HepG2 (cell line): ENCODE data around the gene FSCN2. TPM values are rescaled to one million over a fixed set of nuclear protein-coding genes. Genes with fewer than 3 reads are reported as not detected.

Experiments used
- AKAP8 ChIP-seq: sonication (generic); formaldehyde crosslinking; IDR thresholded peaks from 2 replicates; pipeline ENCODE4 v1.5.1; 2020; ENCODE audit warnings: mild to moderate bottlenecking, missing genetic modification reagents
- ATRX ChIP-seq: sonication (generic); formaldehyde crosslinking; IDR thresholded peaks from 2 replicates; pipeline ENCODE4 v1.4.0; 2020; ENCODE audit warnings: missing genetic modification reagents, borderline replicate concordance
- ERF ChIP-seq: IDR thresholded peaks from 2 replicates; pipeline ENCODE4 v1.6.1; 2018; ENCODE audit warnings: missing biosample characterization, missing genetic modification reagents
- FOSL1 ChIP-seq: sonication (generic); formaldehyde crosslinking; IDR thresholded peaks from 2 replicates; pipeline ENCODE4 v1.9.0; 2021; ENCODE audit warnings: missing genetic modification reagents, borderline replicate concordance
- KMT2B ChIP-seq: IDR thresholded peaks from 2 replicates; pipeline ENCODE4 v1.6.1; 2016; ENCODE audit warnings: missing genetic modification reagents, missing compliant biosample characterization
- NONO ChIP-seq, 2 experiments: fragments of 450-650 bp in 1 of 2; sonication (generic) in 1 of 2; formaldehyde crosslinking in 1 of 2; IDR thresholded peaks in 1 of 2; conservative IDR thresholded peaks in 1 of 2; 2 replicates each; pipeline versions ENCODE4 v1.6.1 to v1.8.0; 2017 to 2022; ENCODE audit warnings: mild to moderate bottlenecking in 1 of 2, missing genetic modification reagents in 1 of 2, moderate library complexity in 1 of 2
- POLR2A ChIP-seq, 2 experiments: IDR thresholded peaks; 2 replicates each; pipeline ENCODE4 v1.6.1; 2011; ENCODE audit warnings: low read depth in 2 of 2, low read length in 2 of 2, mild to moderate bottlenecking in 1 of 2, moderate library complexity in 1 of 2; ENCODE audit not compliant: insufficient read depth in 1 of 2
- POLR2AphosphoS5 ChIP-seq: IDR thresholded peaks from 2 replicates; pipeline ENCODE4 v1.6.1; 2012; ENCODE audit warnings: low read depth, low read length
- POLR2G ChIP-seq: fragments of 200-400 bp; formaldehyde crosslinking; IDR thresholded peaks from 2 replicates; pipeline ENCODE4 v1.6.1; 2018; ENCODE audit warnings: mild to moderate bottlenecking, low read depth, low read length, moderate library complexity
- SPEN ChIP-seq: sonication (generic); formaldehyde crosslinking; IDR thresholded peaks from 2 replicates; pipeline ENCODE4 v1.5.1; 2020; ENCODE audit warnings: low read depth, mild to moderate bottlenecking, missing genetic modification reagents
- ZBTB38 ChIP-seq: sonication (generic); formaldehyde crosslinking; IDR thresholded peaks from 2 replicates; pipeline ENCODE4 v1.5.1; 2020; ENCODE audit warnings: mild to moderate bottlenecking, missing genetic modification reagents
- ZNF251 ChIP-seq: sonication (generic); formaldehyde crosslinking; IDR thresholded peaks from 2 replicates; pipeline ENCODE4 v1.9.0; 2021; ENCODE audit warnings: mild to moderate bottlenecking, missing genetic modification reagents
- ZNF326 ChIP-seq: sonication (generic); formaldehyde crosslinking; IDR thresholded peaks from 2 replicates; pipeline ENCODE4 v1.4.0; 2020; ENCODE audit warnings: missing genetic modification reagents, borderline replicate concordance
- ZNF484 ChIP-seq: sonication (generic); formaldehyde crosslinking; IDR thresholded peaks from 2 replicates; pipeline ENCODE4 v1.5.1; 2020; ENCODE audit warnings: mild to moderate bottlenecking, low read depth, missing genetic modification reagents, borderline replicate concordance
- ZNF792 ChIP-seq: IDR thresholded peaks from 2 replicates; pipeline ENCODE4 v1.6.1; 2016
- polyA plus RNA-seq, 8 experiments: library from polyadenylated mRNA; depleted of rRNA in 3 of 8; stranded (reverse) in 7 of 8; unstranded in 1 of 8; fragments of >200 nt; fragmentation: Illumina TruSeq in 4 of 8; extraction: Trizol in 4 of 8; gene quantifications; 2 replicates each; pipeline versions ENCODE4 v1.2.1 to v1.2.3, GENCODE V29; 2011 to 2016; ENCODE audit warnings: low read depth in 4 of 8, missing spikeins in 1 of 8, mixed read lengths in 1 of 8; ENCODE audit not compliant: insufficient read depth in 1 of 8
- total RNA-seq, 5 experiments: library from RNA; depleted of rRNA; stranded (reverse); fragments of >200 nt; fragmentation: Illumina TruSeq; extraction: Trizol; gene quantifications; 2 replicates each; pipeline ENCODE4 v1.2.3, GENCODE V29; 2016; ENCODE audit warnings: low read depth in 1 of 5
- TF ChIP-seq, protein P1 (sequence below): sonication (generic); formaldehyde crosslinking; conservative IDR thresholded peaks from 2 replicates; pipeline ENCODE4 v1.8.0; 2022; ENCODE audit warnings: low read depth, missing genetic modification reagents

Gene FSCN2
- total and polyA plus RNA-seq, 2 of the 13 experiments (the other 11 are each of a cell fraction or from before 2014, with no cell fraction given): 0.09 TPM; not detected in 1

DNA sequence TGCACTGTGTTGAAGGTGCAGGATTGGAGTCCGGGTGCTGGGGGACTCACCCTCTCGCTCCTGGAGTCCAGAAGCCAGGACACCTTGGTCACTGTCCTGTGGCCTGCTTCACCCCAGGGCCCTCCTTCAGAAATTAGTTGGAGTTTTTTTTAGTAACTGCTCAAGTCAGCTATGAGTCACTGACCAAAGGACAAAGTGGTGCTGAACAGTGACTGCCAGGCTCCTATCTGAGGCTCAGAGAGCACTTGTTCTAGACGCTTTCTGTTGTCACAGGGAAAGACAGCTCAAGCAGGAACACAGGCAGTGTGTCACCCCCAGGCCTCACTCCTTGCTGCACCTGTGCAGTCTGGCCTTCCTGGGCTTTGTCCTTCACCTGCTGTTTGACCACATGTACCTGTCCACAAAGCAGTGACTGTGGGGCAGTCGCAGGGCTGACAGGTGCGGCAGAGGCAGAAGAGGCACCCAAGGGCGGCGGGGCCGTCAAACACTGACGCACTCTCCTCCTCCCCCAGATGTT, 28.1 kb downstream of the FSCN2 start (continued):
- TF ChIP-seq SPEN: 0 out of 2 replicates have a peak, but pooled peaks have one; percentile 20
- TF ChIP-seq ZBTB38: peak; percentile 31; the same call in 1 of the 2 replicates
- peak; percentile 26; the same call in 1 of the 2 replicates for TF ChIP-seq POLR2AphosphoS5
- TF ChIP-seq ZNF326 (CRISPR knock-in tag): peak; percentile 37; the same call in 1 of the 2 replicates
- no peak for TF ChIP-seq ZNF484
- no peak for TF ChIP-seq NONO (IDR thresholded peaks at IDR 0.05)
- TF ChIP-seq NONO (CRISPR knock-in tag; conservative IDR thresholded peaks at IDR 0.05): 0 out of 2 replicates have a peak, but pooled peaks have one; percentile 54
- peak; percentile 8; the same call in 1 of the 2 replicates for TF ChIP-seq FOSL1 (CRISPR knock-in tag)
- peak; percentile 100 for TF ChIP-seq ZNF792
- peak; percentile 54; the same call in 1 of the 2 replicates for TF ChIP-seq AKAP8 (CRISPR knock-in tag)
- TF ChIP-seq, protein P1, sequence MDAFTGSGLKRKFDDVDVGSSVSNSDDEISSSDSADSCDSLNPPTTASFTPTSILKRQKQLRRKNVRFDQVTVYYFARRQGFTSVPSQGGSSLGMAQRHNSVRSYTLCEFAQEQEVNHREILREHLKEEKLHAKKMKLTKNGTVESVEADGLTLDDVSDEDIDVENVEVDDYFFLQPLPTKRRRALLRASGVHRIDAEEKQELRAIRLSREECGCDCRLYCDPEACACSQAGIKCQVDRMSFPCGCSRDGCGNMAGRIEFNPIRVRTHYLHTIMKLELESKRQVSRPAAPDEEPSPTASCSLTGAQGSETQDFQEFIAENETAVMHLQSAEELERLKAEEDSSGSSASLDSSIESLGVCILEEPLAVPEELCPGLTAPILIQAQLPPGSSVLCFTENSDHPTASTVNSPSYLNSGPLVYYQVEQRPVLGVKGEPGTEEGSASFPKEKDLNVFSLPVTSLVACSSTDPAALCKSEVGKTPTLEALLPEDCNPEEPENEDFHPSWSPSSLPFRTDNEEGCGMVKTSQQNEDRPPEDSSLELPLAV: no peak
- TF ChIP-seq POLR2A (IDR thresholded peaks at IDR 0.05; ENCODE audit: insufficient read depth in 1 of 2, low read depth in 2 of 2, low read length in 2 of 2): peak in 1 of 2 experiments; percentile 16; a peak in 2 of 4 replicates
- no peak for TF ChIP-seq ATRX (CRISPR knock-in tag)
- peak; percentile 33; the same call in 1 of the 2 replicates for TF ChIP-seq POLR2G
- TF ChIP-seq ZNF251 (CRISPR knock-in tag): no peak
- TF ChIP-seq KMT2B (CRISPR knock-in tag): no peak
- no peak for TF ChIP-seq ERF
